CD4-positive, alpha-beta T cell treated with Interferon alpha-2 for 1 hour (primary cell): ENCODE data around the gene TSHZ3.

Experiments
- DNase-seq, 2 donors: peaks; one replicate each; pipeline ENCODE4 v3.0.0-alpha.2; 2020 to 2022

TSHZ3 gene

GRCh38 chr19:31353833-31354232, 4.6 kb upstream of the TSHZ3 start:
- DNase-seq: no peak

- no peak for DNase-seq
Measured at GRCh38 chr19:31352782-31353651, 3.8 kb upstream of the TSHZ3 start.

DNA sequence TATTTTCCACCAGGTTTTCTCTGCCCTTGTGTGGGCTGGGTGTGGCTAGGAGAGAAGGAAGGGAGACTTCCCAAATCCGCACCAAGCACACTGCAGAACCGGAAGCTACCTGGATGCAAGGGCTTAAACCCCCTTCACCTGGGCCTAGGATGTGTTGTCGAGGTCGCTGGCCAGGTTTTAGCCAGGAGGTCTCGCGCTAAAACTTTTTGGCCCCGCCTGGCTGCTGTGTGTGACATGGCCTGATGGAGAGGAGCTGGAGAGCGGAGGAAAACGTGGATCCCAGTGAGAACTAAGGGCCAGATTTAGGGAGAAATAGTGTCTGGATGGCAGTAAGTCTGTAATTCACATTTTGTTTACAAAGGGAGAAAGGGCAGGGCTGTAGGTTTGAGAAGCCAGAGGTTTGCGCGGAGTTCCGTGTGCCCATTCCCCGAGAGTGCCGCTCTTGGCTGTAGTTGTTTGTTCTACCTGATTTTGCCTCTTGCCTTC, 3.1 kb upstream of the TSHZ3 start:
- no peak for DNase-seq

DNA sequence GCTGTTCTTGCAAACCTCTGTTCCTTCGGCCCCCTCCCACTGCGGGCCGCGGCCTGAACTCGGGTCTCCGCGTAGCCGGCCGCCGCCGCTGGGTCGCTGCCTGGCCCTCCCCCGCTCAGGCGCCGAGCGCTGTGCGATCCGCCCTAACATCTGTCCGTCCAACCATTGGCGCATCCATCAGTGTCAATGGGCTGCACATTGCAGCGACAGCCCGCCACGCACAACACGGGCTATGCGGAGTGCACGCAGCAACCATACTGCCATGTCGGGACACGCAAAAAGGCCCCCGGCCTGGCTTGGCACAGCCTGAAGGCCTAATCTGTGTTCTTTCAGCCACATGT, 2.6 kb upstream of the TSHZ3 start:
- no peak for DNase-seq

GRCh38 chr19:31351056-31351854, 2.0 kb upstream of the TSHZ3 start:
- DNase-seq: no peak

DNA sequence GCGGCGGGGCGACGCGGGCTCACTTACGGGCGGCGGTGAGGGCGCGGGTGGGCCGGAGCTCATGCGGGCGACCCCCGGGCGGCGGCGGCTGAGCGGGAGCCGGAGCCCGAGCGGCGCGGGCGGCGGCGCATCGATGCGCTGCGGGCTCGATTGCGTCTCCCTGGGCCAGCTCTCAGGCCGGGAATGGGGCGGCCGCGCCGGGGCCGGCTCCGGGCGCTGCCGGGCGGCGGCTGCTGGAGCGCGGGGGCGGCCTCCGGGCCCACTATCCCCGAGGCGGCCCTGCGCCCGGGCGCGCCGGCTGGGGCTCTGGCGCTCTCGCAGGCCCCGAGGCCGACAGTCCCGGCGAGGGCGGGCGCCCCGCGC, 1.4 kb upstream of the TSHZ3 start:
- peak in 1 of 2 donors; percentile 39 for DNase-seq

DNA sequence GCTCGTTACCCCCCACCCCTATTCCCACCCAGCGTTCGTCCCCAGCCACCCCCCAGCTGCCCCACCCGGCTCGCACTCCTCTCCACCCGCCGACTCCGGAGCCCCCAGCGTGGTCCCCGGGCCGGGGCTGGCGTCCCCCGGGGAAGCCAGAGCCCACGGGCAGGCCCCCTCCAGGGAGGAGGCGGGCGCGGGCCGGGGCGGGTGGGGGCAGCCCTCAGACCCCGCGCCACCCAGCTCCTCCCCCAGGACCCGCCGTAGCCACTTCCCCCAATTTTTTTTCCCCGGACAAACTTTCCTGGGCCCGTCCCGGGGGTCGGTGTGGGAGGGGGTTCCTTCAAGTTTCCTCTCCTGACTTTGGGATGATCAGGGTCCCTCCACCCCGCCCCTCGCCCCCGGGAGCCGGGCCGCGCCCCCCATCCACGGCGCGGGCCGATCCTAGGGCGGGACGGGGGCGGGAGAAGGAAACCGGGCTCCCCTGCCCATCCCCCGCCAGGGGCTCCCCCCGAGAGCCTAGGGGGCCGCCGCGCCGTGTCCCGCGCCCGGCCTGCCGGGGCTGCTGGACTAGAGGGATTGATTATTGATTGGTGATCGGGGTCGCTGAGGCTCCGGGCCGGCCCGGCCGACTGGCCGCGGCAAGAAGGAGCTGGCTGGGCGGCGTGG, 927 bp upstream of the TSHZ3 start:
- DNase-seq: no peak

- DNase-seq: no peak
Measured at GRCh38 chr19:31348481-31349159, 616 bp downstream of the TSHZ3 start.

DNA sequence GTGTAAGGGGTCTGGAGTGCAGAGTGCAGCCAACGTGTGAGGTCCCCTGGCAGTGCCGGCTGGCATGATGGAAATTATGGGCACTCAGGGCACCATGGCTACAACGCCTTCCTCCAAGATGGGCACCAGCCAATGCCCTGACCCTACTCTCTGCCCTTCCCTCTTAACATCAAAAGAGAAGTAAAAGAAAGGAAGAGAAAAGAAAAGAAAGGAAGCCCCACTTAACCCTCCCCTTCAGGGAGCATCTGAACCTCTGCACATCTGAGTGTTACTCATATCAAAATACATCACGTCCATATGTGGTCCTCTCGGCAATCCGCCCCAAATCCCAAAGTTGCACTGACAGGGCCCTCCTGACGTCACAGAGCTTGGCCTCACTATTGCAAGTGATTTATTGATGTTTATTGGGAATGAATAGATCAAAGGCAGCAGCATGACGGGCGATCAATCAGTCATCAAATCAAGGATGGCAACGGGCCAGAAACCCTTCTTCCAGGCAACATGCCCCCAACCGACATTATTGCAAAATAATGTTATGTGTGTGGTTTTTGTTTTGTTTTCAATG, 1.3 kb downstream of the TSHZ3 start:
- DNase-seq: no peak

GRCh38 chr19:31347354-31347753, 1.9 kb downstream of the TSHZ3 start:
- no peak for DNase-seq

DNA sequence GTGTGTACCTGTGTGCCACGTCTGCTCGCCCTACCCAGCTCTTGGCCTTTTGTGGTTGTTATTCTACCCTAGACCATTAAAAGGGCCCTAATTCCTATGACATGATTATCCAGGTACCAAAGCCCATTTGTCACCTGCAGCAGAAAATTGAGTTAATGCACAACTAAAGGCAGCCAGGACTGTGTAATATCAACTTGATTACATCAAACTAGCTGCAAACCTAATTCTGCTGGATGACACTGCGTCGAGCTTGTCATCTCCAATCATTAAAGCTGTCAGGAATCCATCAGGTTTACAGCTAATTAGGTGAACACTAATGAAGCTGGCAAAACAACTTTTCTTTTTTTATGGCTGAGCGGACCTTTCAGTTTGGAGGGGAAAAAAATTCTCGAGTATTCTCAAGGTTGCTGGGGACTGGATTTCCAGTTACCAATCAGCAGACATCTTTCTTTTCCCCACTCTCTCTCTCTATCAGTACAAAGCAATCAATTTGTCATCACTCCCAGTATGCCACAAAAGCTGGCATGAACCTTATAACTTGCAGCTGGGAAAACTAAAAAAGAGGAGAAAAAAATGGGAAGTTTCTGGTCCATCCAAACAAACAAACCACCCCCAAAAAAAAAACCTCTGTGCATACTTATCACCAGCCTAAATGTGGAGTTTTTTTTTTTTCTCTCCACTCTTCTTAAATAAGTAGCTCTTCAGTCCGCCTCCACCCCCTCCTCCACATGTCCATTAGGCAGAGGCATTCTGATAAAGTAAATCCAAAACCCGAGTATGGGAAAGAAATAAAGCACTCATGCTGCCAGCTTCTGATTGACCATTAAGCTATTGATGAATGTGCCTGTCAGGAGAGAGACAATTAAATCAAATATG, 2.8 kb downstream of the TSHZ3 start:
- DNase-seq: no peak

DNA sequence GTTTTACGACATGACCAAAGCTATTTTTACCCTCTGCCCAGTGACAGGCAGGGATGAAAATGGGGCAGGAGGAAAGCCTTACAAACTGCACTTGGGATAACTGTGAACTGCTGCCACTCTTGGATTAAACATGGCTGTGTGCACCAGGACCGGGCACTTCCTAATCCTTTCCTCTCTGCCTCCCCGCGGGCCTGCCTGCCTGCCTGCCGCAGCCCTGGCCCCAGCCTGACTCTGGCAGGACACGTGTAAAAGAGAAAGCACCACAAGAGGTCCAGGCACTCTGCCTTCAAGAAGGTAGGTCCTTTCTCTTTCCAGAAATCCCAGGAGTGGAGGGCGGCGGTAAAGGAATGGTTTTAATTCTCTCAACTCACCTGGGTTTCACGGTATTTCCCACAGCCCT, 4.8 kb downstream of the TSHZ3 start:
- no peak for DNase-seq

GRCh38 chr19:31342926-31343325, 6.3 kb downstream of the TSHZ3 start:
- DNase-seq: no peak

DNA sequence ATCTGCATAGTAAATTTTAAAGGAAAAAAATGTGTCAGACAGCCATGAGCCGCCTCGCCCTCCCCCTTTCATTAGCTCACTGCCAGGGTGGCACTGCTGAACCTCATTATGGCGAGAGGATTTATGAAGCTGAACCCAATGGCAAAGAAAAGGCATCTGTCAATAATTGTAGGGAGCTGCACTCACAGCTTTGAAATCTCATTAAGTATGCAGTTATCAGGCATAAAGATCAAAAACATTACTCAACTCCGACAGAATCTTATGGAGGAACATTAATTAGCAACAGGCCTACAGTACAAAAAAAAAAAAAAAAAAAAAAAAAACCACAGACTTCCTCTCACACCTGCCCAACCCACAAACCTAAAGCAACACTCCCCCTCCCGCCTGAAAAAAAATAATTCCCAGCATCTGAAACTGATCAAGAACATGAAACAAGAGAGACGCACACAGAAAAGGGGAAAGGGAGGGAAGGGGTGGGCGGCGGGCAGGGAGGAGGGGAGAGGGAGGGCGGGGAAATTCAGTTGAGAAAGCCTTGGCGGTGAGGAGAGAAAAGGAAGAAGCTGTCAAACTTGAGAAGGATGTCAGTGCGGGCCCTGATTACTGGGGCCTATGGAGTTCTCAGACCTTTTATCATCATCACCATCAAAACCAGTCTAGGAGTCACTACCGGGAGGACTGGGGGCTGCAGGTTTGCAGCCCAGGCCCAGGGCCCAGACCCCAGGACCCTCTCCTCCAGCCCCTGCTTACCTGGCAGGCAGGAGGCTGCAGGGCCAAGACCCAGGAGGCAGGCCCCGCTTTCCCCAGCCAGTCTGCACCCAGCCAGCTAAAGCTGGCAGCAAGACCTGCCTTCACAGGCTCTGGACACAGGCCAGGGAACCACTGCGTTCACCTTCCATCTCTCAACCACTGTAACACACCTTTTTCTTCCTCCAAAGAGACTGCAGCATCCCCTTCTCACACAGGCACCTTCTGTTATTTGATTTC, 8.9 kb downstream of the TSHZ3 start:
- DNase-seq: peak in 1 of 2 donors; percentile 78

GRCh38 chr19:31339411-31339810, 9.8 kb downstream of the TSHZ3 start:
- DNase-seq: no peak

DNA sequence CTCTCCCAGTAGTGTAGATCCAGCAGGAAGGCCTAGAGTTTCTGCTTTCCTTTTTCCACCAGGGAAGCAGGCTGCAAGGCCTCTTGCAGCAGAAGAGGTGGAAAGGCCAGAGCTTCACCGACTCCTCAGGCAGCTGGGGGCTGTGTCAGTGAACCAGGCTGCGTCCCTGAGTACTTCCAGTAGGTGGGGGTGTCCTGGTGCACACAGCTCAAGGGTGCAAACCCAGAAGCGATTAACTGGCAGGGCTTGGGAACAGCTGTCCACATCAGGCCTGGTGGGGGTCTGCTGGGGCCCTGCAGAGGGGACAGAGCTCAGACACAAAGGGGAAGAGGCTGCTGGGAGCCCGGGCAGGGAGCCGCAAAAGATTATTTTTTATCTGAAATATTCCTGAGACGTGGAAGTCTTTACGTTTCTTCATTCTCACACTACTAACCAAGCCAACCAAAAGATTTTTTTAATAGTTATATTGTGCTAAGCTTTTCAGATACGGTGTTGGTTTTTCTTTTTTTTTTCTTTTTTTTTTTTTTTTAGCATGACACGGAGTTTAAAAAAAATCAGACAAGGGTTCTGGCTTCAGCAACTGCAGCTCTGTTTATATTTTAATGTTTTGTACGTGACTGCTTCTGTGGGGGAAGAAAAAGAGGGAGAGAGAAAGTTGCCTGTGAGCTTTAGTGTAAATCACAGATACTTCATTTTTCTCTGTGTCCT, 11.0 kb downstream of the TSHZ3 start:
- no peak for DNase-seq

- no peak for DNase-seq
Measured at GRCh38 chr19:31337008-31337914, 12.0 kb downstream of the TSHZ3 start.

- DNase-seq: no peak
Measured at GRCh38 chr19:31335716-31336115, 13.5 kb downstream of the TSHZ3 start.
